H1 (cell line): Measurements from ENCODE around the gene PEAK1. TPM values are rescaled to one million over a fixed set of nuclear protein-coding genes. Genes with fewer than 3 reads are reported as not detected.

Experiments
- BACH1 ChIP-seq: IDR thresholded peaks from 2 replicates; pipeline ENCODE4 v1.6.1; 2012; ENCODE audit warnings: low read length, improper control_type of control experiment
- CREB1 ChIP-seq: IDR thresholded peaks from 2 replicates; pipeline ENCODE4 v1.6.1; 2012; ENCODE audit warnings: inconsistent platforms
- HDAC2 ChIP-seq, 2 experiments: fragments of 300-600 bp in 1 of 2; sonication (generic) in 1 of 2; IDR thresholded peaks; 2 replicates each; pipeline ENCODE4 v1.6.1; 2011 to 2012; ENCODE audit warnings: low read depth in 2 of 2, low read length in 2 of 2, mild to moderate bottlenecking in 2 of 2, moderate library complexity in 2 of 2, borderline replicate concordance in 1 of 2, inconsistent platforms in 1 of 2
- MAFK ChIP-seq: IDR thresholded peaks from 2 replicates; pipeline ENCODE4 v1.6.1; 2012; ENCODE audit warnings: low read depth, mild to moderate bottlenecking, improper control_type of control experiment, low read length
- SRF ChIP-seq: IDR thresholded peaks from 2 replicates; pipeline ENCODE4 v1.6.1; 2011; ENCODE audit warnings: mild to moderate bottlenecking, low read depth, low read length, moderate library complexity
- polyA plus RNA-seq, 7 experiments: library from polyadenylated mRNA; depleted of rRNA in 3 of 7; stranded (reverse) in 5 of 7; unstranded in 2 of 7; fragments of >200 nt in 5 of 7; fragments of 200-250 nt in 2 of 7; gene quantifications; 1 replicate in 5 of 7; 2 replicates in 1 of 7; 4 replicates in 1 of 7; pipeline versions ENCODE4 v1.2.1 to v1.2.3, GENCODE V29; 2011 to 2013; ENCODE audit warnings: missing spikeins in 2 of 7, mixed read lengths in 2 of 7
- total RNA-seq: library from RNA; stranded (reverse); fragmentation: NEBNext Ultra II Directional; extraction: Animal tissue kit (Norgen Biotek cat#: 25700); gene quantifications from 2 replicates; pipeline ENCODE4 v1.2.1, GENCODE V29; 2021

PEAK1 gene
- total and polyA plus RNA-seq, 2 of the 8 experiments (the other 6 are each of a cell fraction or from before 2014, with no cell fraction given) = 8.8 to 44.8 TPM

DNA sequence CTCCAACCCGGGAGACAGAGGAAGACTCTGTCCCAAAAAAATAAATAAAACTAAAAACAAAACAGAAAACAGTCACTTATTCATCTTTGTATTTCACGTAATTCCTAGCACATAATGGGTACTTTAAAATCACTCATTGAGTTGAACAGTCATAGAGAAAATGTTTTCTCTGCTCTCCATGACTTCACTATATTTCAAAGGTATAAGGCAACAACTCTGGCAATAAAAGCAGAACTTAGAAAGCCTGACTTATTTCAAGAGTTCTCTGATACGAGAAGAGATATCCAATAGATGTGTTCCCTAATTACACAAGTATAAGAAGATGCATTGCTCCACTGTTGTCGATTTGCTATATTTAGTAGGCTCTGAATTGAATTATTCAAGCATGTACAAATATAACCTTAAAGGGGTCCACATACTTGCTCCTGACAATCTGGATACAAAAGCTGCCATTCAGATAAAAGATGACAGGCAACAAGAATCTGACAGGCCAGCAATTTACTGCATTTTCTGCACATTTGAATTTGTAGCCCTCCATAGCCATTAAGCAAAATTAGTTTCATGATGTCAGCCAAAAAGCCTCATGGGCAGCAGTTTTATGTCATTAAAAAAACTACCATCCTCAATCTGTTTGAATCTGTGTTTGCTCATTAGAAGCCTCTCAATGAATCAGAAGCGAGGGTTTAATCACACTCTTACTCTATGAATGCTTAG lies 47.9 kb downstream of the PEAK1 start (continued):
- TF ChIP-seq HDAC2 (IDR thresholded peaks at IDR 0.05; ENCODE audit: borderline replicate concordance in 1 of 2, low read depth in 2 of 2, low read length in 2 of 2) (no peak), BACH1 (no peak), CREB1 (no peak), MAFK (no peak), SRF (no peak)
